ENCODE data around the gene KANSL1. TPM values are rescaled to one million over a fixed set of nuclear protein-coding genes. Genes with fewer than 3 reads are reported as not detected.
A peak's percentile ranks its signal among the peaks of the same experiment; 100 is the strongest.

KANSL1 gene
- total RNA-seq, 1 donor from 2014 or later, result 191 TPM

DNA sequence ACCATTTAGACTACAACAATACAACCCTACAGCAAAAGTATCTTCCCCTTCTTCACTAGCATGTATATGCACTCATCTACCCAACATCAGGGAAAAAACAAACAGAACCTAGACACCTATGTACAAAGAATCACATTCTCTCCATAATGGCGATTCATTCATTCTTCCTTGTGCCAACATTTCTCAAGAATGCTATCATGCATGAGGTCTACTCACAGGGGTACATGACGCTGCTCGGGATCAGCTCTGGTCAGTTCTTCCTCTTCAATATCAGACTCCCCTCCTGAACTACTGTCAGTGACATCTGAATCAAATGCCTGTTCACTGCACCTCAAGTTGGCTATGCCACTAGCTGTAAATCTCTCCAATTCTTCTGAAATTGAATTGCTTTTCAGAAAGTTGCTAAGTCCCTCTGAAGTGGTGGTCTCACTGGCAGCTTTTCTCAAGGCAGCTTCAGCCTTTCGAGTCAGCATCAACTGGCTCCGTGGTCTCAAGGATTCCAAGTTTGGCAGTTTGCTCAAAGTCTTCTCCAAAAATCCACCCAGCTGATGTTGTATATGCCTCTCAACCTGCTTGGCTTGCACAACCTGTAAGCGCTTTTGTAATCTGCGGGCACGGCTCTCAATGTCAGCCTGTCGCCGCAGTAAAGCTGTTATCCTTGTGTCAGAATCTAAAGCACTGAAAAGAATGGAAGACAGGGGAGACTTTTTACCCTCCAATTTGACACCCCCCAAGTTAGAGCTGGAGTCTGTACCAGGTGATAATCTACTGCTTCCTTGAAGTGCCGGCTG, 22.4 kb downstream of the KANSL1 start:
- DNase-seq, result no peak
- H3K4me1 Mint-ChIP-seq (ENCODE audit: low read depth, unreplicated experiment), result peaks cover 23% of the 10 kb centered on the region
- no peak overlapping the region for H3K27ac Mint-ChIP-seq (ENCODE audit: unreplicated experiment)
- no peaks in the 10 kb centered on the region for H3K36me3 Mint-ChIP-seq (ENCODE audit: unreplicated experiment)
- H3K4me3 Mint-ChIP-seq (ENCODE audit: unreplicated experiment), result no peak overlapping the region
- peaks cover 1% of the 10 kb centered on the region for H3K27me3 Mint-ChIP-seq (ENCODE audit: unreplicated experiment)
- H3K9me3 Mint-ChIP-seq (ENCODE audit: unreplicated experiment), result peaks cover 1% of the 10 kb centered on the region
- TF ChIP-seq CTCF (IDR thresholded peaks at IDR 0.05; ENCODE audit: partially characterized antibody, unreplicated experiment), result no peak

GRCh38 chr17:46169913-46170638, 23.2 kb downstream of the KANSL1 start:
- Mint-ChIP-seq H3K4me1 (ENCODE audit: low read depth, unreplicated experiment) (peaks cover 21% of the 10 kb centered on the region), H3K27ac (ENCODE audit: unreplicated experiment) (no peak overlapping the region)

DNA sequence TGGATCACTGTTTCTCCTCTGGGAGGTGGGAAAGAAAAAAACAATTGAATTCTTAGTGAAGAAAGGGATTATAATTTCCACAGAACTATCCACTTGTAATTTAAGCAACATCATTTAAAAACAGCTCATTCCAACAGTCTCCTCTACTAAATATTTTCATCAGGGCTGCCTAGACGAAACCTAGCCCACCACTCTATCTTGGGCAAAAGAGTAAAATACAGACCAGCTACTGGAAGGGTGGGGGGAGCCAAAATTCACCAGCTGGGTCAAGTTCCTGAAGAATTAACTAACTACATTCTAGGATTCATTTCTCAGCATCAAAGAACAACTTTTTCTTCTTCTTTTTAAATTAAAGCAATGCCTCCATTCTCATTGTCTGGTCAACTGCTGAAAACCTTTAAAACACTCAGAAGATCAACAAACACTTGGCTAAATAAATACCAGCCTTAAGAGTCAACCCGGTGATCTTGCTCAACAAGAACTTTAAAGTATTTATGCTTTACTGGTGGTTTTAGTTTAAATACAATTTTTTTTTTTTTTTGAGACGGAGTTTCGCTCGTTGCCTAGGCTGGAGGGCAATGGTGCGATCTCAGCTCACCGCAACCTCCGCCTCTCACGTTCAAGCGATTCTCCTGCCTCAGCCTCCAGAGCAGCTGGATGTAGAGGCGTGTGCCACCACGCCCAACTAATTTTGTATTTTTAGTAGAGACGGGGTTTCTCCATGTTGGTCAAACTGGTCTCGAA, 25.2 kb downstream of the KANSL1 start:
- Mint-ChIP-seq H3K4me3 (ENCODE audit: unreplicated experiment) (peak overlapping the region; percentile 4), H3K27ac (ENCODE audit: unreplicated experiment) (no peak overlapping the region), H3K9me3 (ENCODE audit: unreplicated experiment) (peaks cover 1% of the 10 kb centered on the region), H3K36me3 (ENCODE audit: unreplicated experiment) (no peaks in the 10 kb centered on the region), H3K4me1 (ENCODE audit: low read depth, unreplicated experiment) (peaks cover 33% of the 10 kb centered on the region), H3K27me3 (ENCODE audit: unreplicated experiment) (peaks cover 1% of the 10 kb centered on the region)
- TF ChIP-seq CTCF (IDR thresholded peaks at IDR 0.05; ENCODE audit: partially characterized antibody, unreplicated experiment), result no peak
- DNase-seq, result no peak

More at GRCh38 chr17:46169913-46170638, 23.2 kb downstream of the KANSL1 start:
- TF ChIP-seq CTCF (IDR thresholded peaks at IDR 0.05; ENCODE audit: partially characterized antibody, unreplicated experiment), result no peak
- H3K36me3 Mint-ChIP-seq (ENCODE audit: unreplicated experiment), result no peaks in the 10 kb centered on the region
- H3K9me3 Mint-ChIP-seq (ENCODE audit: unreplicated experiment), result peaks cover 1% of the 10 kb centered on the region
- H3K4me3 Mint-ChIP-seq (ENCODE audit: unreplicated experiment), result no peak overlapping the region
- DNase-seq, result no peak
- peaks cover 1% of the 10 kb centered on the region for H3K27me3 Mint-ChIP-seq (ENCODE audit: unreplicated experiment)

- Mint-ChIP-seq H3K27me3 (ENCODE audit: unreplicated experiment) (peaks cover 4% of the 10 kb centered on the region), H3K9me3 (ENCODE audit: unreplicated experiment) (peaks cover 3% of the 10 kb centered on the region), H3K27ac (ENCODE audit: unreplicated experiment) (no peak overlapping the region), H3K4me1 (ENCODE audit: low read depth, unreplicated experiment) (peaks cover 33% of the 10 kb centered on the region), H3K36me3 (ENCODE audit: unreplicated experiment) (no peaks in the 10 kb centered on the region), H3K4me3 (ENCODE audit: unreplicated experiment) (no peak overlapping the region)
- DNase-seq, result no peak
- TF ChIP-seq CTCF (IDR thresholded peaks at IDR 0.05; ENCODE audit: partially characterized antibody, unreplicated experiment), result no peak
Observed at GRCh38 chr17:46167267-46167666, 26.0 kb downstream of the KANSL1 start.
